IMR-90 (cell line): ENCODE results near the gene NECTIN4. TPM values are rescaled to one million over a fixed set of nuclear protein-coding genes. Genes with fewer than 3 reads are reported as not detected.

Experiments used
- ATAC-seq: fragments of 200-7000 bp; cut with Tn5 transposase; 2 replicates; pipeline ENCODE4 v1.9.1; 2020; ENCODE audit warnings: low read depth, mild to moderate bottlenecking, moderate library complexity
- BruUV-seq: library from RNA; stranded (reverse); fragments of 400-500 nt; replicated peaks from 2 replicates; lab custom pipeline; 2021; lab: Mats Ljungman, UMichigan
- CTCF ChIA-PET: fragments of 300-600 bp; formaldehyde crosslinking; extraction: SDS; loops from one replicate; lab custom pipeline; 2021; ENCODE audit warnings: antibody characterized with exemption; lab: Yijun Ruan, JAX
- POLR2A ChIA-PET: fragments of 300-600 bp; sonication (Branson Sonifier 250); formaldehyde crosslinking; loops from one replicate; lab custom pipeline; 2022; ENCODE audit warnings: antibody characterized with exemption; ENCODE audit not compliant: unreplicated experiment; lab: Charles Lee
- DNase-seq: peaks from one replicate; pipeline ENCODE4 v3.0.0; 2013
- H2AFZ ChIP-seq: replicated peaks from 2 replicates; pipeline ENCODE3; 2013; ENCODE audit warnings: low read length, mild to moderate bottlenecking; ENCODE audit not compliant: poor library complexity
- H2AK5ac ChIP-seq: 2 replicates; pipeline ENCODE4 v1.6.1; 2013; ENCODE audit warnings: low read depth, low read length, inconsistent platforms
- H2AK9ac ChIP-seq: replicated peaks from 2 replicates; pipeline ENCODE3; 2013; ENCODE audit warnings: mild to moderate bottlenecking, low read depth, low read length, moderate library complexity; ENCODE audit not compliant: poor library complexity
- H2BK120ac ChIP-seq: 2 replicates; pipeline ENCODE4 v1.6.1; 2013; ENCODE audit warnings: low read depth, low read length, inconsistent platforms
- H2BK15ac ChIP-seq: 3 replicates; pipeline ENCODE4 v1.6.1; 2013; ENCODE audit warnings: low read depth, low read length, inconsistent platforms
- H2BK20ac ChIP-seq: 2 replicates; pipeline ENCODE4 v1.6.1; 2013; ENCODE audit warnings: low read depth, mild to moderate bottlenecking, inconsistent platforms, low read length, moderate library complexity
- H2BK5ac ChIP-seq: 2 replicates; pipeline ENCODE4 v1.6.1; 2013; ENCODE audit warnings: mild to moderate bottlenecking, low read depth, low read length, inconsistent platforms; ENCODE audit not compliant: poor library complexity, severe bottlenecking
- H3K14ac ChIP-seq: replicated peaks from 2 replicates; pipeline ENCODE4 v1.6.1; 2013; ENCODE audit warnings: low read depth, low read length, inconsistent platforms
- H3K18ac ChIP-seq: 2 replicates; pipeline ENCODE4 v1.6.1; 2013; ENCODE audit warnings: low read depth, low read length, control low read depth
- H3K23ac ChIP-seq: 2 replicates; pipeline ENCODE4 v1.6.1; 2013; ENCODE audit warnings: low read depth, low read length, inconsistent platforms
- H3K27ac ChIP-seq: 2 replicates; pipeline ENCODE4 v1.5.1; 2013; ENCODE audit warnings: mild to moderate bottlenecking, control low read depth, low read length; ENCODE audit not compliant: insufficient read depth
- H3K27me3 ChIP-seq: 2 replicates; pipeline ENCODE4 v1.6.1; 2013; ENCODE audit warnings: low read length; ENCODE audit not compliant: control insufficient read depth, insufficient read depth
- H3K36me3 ChIP-seq: 2 replicates; pipeline ENCODE4 v1.6.1; 2013; ENCODE audit warnings: low read length, mixed read lengths; ENCODE audit not compliant: control insufficient read depth, insufficient read depth
- H3K4ac ChIP-seq: 2 replicates; pipeline ENCODE4 v1.6.1; 2013; ENCODE audit warnings: low read depth, low read length, inconsistent platforms
- H3K4me1 ChIP-seq: 2 replicates; pipeline ENCODE4 v1.6.1; 2013; ENCODE audit warnings: low read length, mixed read lengths; ENCODE audit not compliant: control insufficient read depth, insufficient read depth
- H3K4me2 ChIP-seq: 2 replicates; pipeline ENCODE4 v1.6.1; 2013; ENCODE audit warnings: low read depth, mild to moderate bottlenecking, control low read depth, low read length, moderate library complexity
- H3K4me3 ChIP-seq: 2 replicates; pipeline ENCODE4 v1.5.1; 2013; ENCODE audit warnings: low read depth, mild to moderate bottlenecking, control low read depth, low read length, moderate library complexity; ENCODE audit not compliant: insufficient read depth
- H3K56ac ChIP-seq: 2 replicates; pipeline ENCODE4 v1.6.1; 2013; ENCODE audit warnings: low read length, inconsistent platforms; ENCODE audit not compliant: insufficient read depth; ENCODE audit errors: extremely low read depth
- H3K79me1 ChIP-seq, 2 experiments: 2 replicates each; pipeline ENCODE4 v1.6.1; 2013; ENCODE audit warnings: low read length in 2 of 2, inconsistent platforms in 1 of 2, low read depth in 1 of 2
- H3K9ac ChIP-seq: 2 replicates; pipeline ENCODE4 v1.6.1; 2013; ENCODE audit warnings: low read depth, low read length, control low read depth
- H3K9me1 ChIP-seq: 2 replicates; pipeline ENCODE4 v1.6.1; 2013; ENCODE audit warnings: low read length, inconsistent platforms; ENCODE audit not compliant: insufficient read depth
- H3K9me3 ChIP-seq: 2 replicates; pipeline ENCODE4 v1.6.1; 2013; ENCODE audit warnings: low read length; ENCODE audit not compliant: control insufficient read depth, insufficient read depth
- H4K20me1 ChIP-seq: 2 replicates; pipeline ENCODE4 v1.6.1; 2013; ENCODE audit warnings: low read length, inconsistent platforms; ENCODE audit not compliant: insufficient read depth
- H4K5ac ChIP-seq: 2 replicates; pipeline ENCODE4 v1.6.1; 2013; ENCODE audit warnings: mild to moderate bottlenecking, low read depth, low read length, control low read depth
- H4K8ac ChIP-seq, 2 experiments: 2 replicates each; pipeline ENCODE4 v1.6.1; 2013; ENCODE audit warnings: low read depth in 2 of 2, low read length in 2 of 2, control low read depth in 1 of 2, inconsistent platforms in 1 of 2
- H4K91ac ChIP-seq: 2 replicates; pipeline ENCODE4 v1.6.1; 2013; ENCODE audit warnings: low read depth, low read length, inconsistent platforms; ENCODE audit not compliant: insufficient read depth
- BHLHE40 ChIP-seq: fragments of 150-350 bp; IDR thresholded peaks from 2 replicates; pipeline ENCODE4 v1.6.1; 2016; ENCODE audit warnings: mild to moderate bottlenecking, low read depth, low read length
- CHD1 ChIP-seq: IDR thresholded peaks from 2 replicates; pipeline ENCODE4 v1.6.1; 2012; ENCODE audit warnings: low read depth, low read length, improper control_type of control experiment
- FOS ChIP-seq: fragments of 150-350 bp; IDR thresholded peaks from 2 replicates; pipeline ENCODE4 v1.6.1; 2016; ENCODE audit warnings: low read depth, low read length
- MAFK ChIP-seq: IDR thresholded peaks from 2 replicates; pipeline ENCODE4 v1.6.1; 2012; ENCODE audit warnings: low read depth, low read length, improper control_type of control experiment
- MAZ ChIP-seq: IDR thresholded peaks from 2 replicates; pipeline ENCODE4 v1.6.1; 2012; ENCODE audit warnings: low read depth, mild to moderate bottlenecking, low read length, improper control_type of control experiment, moderate library complexity, borderline replicate concordance
- MXI1 ChIP-seq: IDR thresholded peaks from 2 replicates; pipeline ENCODE4 v1.6.1; 2012; ENCODE audit warnings: low read depth, mild to moderate bottlenecking, low read length, moderate library complexity, borderline replicate concordance
- NFE2L2 ChIP-seq: fragments of 150-350 bp; IDR thresholded peaks from 2 replicates; pipeline ENCODE4 v1.6.1; 2016; ENCODE audit warnings: low read depth, mild to moderate bottlenecking, low read length
- RAD21 ChIP-seq: IDR thresholded peaks from 2 replicates; pipeline ENCODE4 v1.6.1; 2012; ENCODE audit warnings: low read length, improper control_type of control experiment
- RCOR1 ChIP-seq: IDR thresholded peaks from 2 replicates; pipeline ENCODE4 v1.6.1; 2012; ENCODE audit warnings: mild to moderate bottlenecking, low read length, improper control_type of control experiment; ENCODE audit not compliant: insufficient replicate concordance
- RFX5 ChIP-seq: IDR thresholded peaks from 2 replicates; pipeline ENCODE4 v1.8.0; 2012; ENCODE audit warnings: low read depth, mild to moderate bottlenecking, low read length, moderate library complexity
- WGBS, 2 experiments: methylation state at CpG; one replicate each; pipeline versions ENCODE4 v1.1.5 to v1.1.7; 2013; ENCODE audit warnings: missing lambda C conversion rate in 2 of 2; ENCODE audit not compliant: insufficient read length in 1 of 2; ENCODE audit errors: extremely low coverage in 2 of 2; 5-methylcytosine and 5-hydroxymethylcytosine counted together
- dilution Hi-C: fragments of 300-500 bp; cut with HindIII; formaldehyde crosslinking; loops from one replicate; pipeline ENCODE4 v1.14.3; 2018; ENCODE audit warnings: low sequenced_read_pairs; ENCODE audit not compliant: unreplicated experiment
- in situ Hi-C: fragments of 300-500 bp; cut with MboI; formaldehyde crosslinking; loops from 3 replicates; pipeline ENCODE4 v1.14.3; 2019; ENCODE audit warnings: low sequenced_read_pairs, inconsistent platforms, mixed read lengths
- intact Hi-C: fragments of 100-400 bp; cut with micrococcal nuclease; formaldehyde crosslinking; loops from 2 replicates; pipeline ENCODE4 v1.10.0; 2022
- polyA plus RNA-seq, 3 experiments: library from polyadenylated mRNA; depleted of rRNA; stranded (reverse); fragments of >200 nt; gene quantifications; 2 replicates each; pipeline ENCODE4 v1.2.3, GENCODE V29; 2012; ENCODE audit warnings: low replicate concordance in 1 of 3
- total RNA-seq: library from RNA; depleted of rRNA; stranded (reverse); fragments of >200 nt; gene quantifications from 2 replicates; pipeline ENCODE4 v1.2.3, GENCODE V29; 2012
- TF ChIP-seq, protein P1 (sequence below): fragments of 150-350 bp; IDR thresholded peaks from 2 replicates; pipeline ENCODE4 v1.6.1; 2017; ENCODE audit warnings: mild to moderate bottlenecking, antibody characterized with exemption, low read length, low read depth
- TF ChIP-seq, protein P2 (sequence below): fragments of 150-350 bp; IDR thresholded peaks from 2 replicates; pipeline ENCODE4 v1.6.1; 2016; ENCODE audit warnings: low read depth, mild to moderate bottlenecking, low read length, moderate library complexity, borderline replicate concordance

NECTIN4 gene
- total and polyA plus RNA-seq, 2 of the 4 experiments (the other 2 are of a cell fraction), result 0.18 to 0.24 TPM

DNA sequence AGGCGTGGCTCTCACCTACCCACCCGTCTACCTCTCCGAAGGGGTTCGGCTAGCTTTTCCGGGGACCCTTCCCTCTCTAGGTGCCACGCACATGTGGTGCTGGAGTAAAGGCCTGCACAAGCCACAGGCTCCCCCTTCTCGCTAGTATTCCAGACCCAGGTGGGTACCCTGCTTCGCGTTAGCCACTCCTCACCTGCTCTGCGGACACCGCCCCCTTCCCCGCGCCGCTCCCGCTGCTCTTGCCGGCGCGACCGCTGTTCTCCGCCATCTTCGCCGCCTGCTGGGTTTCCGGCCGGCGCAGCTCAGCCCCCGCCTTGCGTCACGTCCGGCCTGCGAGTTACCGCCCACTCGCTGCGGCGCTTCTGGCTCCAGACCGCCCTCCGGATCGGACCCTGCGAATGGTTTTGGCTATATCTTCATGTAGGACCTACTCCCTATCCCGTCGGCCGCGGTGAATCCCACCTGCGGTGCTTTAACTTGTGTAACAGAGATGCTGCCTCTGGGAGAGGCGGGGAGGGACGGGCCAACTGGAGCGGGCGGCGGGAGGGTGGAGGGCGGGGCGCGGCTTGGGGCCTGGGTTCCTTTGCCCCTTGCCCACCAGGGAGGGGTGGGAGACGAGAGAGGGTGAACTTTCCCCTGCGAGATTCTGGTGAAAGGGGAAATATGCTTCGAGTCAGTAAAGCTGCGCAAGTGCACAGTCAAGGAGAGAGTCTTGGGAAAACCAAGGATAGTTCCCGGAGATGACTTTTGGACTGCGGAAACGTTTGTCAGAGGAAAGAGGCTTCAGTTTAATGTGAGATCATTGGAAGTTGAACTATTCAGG, 28.6 kb upstream of the NECTIN4 start, which contains the start of the genes NIT1 and PFDN2:
NIT1 (plus strand) TSS at position 347 of the 823 bp plus-strand sequence; CDS start at position 419, 72 bp downstream.
PFDN2 (minus strand) TSS at position 279 of the 823 bp plus-strand sequence; CDS start at position 268, 11 bp downstream.
- no TSS peak for BruUV-seq
- no peak for TF ChIP-seq RCOR1
- no peak for TF ChIP-seq CHD1
- TF ChIP-seq, protein P1, sequence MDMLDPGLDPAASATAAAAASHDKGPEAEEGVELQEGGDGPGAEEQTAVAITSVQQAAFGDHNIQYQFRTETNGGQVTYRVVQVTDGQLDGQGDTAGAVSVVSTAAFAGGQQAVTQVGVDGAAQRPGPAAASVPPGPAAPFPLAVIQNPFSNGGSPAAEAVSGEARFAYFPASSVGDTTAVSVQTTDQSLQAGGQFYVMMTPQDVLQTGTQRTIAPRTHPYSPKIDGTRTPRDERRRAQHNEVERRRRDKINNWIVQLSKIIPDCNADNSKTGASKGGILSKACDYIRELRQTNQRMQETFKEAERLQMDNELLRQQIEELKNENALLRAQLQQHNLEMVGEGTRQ, result no peak
- TF ChIP-seq MAFK, result no peak
- TF ChIP-seq, protein P2, sequence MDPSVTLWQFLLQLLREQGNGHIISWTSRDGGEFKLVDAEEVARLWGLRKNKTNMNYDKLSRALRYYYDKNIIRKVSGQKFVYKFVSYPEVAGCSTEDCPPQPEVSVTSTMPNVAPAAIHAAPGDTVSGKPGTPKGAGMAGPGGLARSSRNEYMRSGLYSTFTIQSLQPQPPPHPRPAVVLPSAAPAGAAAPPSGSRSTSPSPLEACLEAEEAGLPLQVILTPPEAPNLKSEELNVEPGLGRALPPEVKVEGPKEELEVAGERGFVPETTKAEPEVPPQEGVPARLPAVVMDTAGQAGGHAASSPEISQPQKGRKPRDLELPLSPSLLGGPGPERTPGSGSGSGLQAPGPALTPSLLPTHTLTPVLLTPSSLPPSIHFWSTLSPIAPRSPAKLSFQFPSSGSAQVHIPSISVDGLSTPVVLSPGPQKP, result no peak
- no peak for TF ChIP-seq NFE2L2
- 0 out of 2 replicates have a peak, but pooled peaks have one; percentile 2 for TF ChIP-seq RAD21
- TF ChIP-seq MAZ, result peak; percentile 86; the same call in 1 of the 2 replicates
- TF ChIP-seq FOS, result no peak
- TF ChIP-seq MXI1, result peak; percentile 78; the same call in 1 of the 2 replicates
- no peak for TF ChIP-seq RFX5
- no peak for TF ChIP-seq BHLHE40

More for the DNA sequence above, 28.6 kb upstream of the NECTIN4 start, which contains the start of the genes NIT1 and PFDN2:
- peak within 1 kb of the TSS; percentile 94 for H3K23ac ChIP-seq
- dilution Hi-C loops, result no loop called here
- H3K27ac ChIP-seq, result peak within 1 kb of the TSS; percentile 82
- 0% methylated on average over 25 of the region's 58 CpGs; no CpG with 5 or more reads in 1 of the 2 experiments for WGBS, 2 experiments
- peak within 1 kb of the TSS; percentile 95 for H3K4ac ChIP-seq
- intact Hi-C loops, result loop anchor here (1.0 kb wide), 1 partner anchor 14 kb away; the partner anchor contains the start of gene DEDD
- H3K14ac ChIP-seq, result peak within 1 kb of the TSS; percentile 94
- H2AK5ac ChIP-seq, result peak within 1 kb of the TSS; percentile 97
- H3K9me1 ChIP-seq, result peaks cover 27% of the 10 kb centered on the region
- H3K9me3 ChIP-seq, result no peaks in the 10 kb centered on the region
- peak; percentile 87 for ATAC-seq
- H3K4me2 ChIP-seq, result peak within 1 kb of the TSS; percentile 88
- peak within 1 kb of the TSS; percentile 99 for H2AK9ac ChIP-seq
- H3K4me3 ChIP-seq, result peak within 1 kb of the TSS; percentile 87
- peaks cover 33% of the 10 kb centered on the region for H3K36me3 ChIP-seq
- H3K79me1 ChIP-seq, result peaks cover 27 to 84% of the 10 kb centered on the region in 2 experiments
- peak; percentile 85 for DNase-seq
- H3K4me1 ChIP-seq, result peaks cover 16% of the 10 kb centered on the region
- H4K91ac ChIP-seq, result peak within 1 kb of the TSS; percentile 88
- H3K18ac ChIP-seq, result peak within 1 kb of the TSS; percentile 5; the same call in 1 of the 2 replicates
- peak within 1 kb of the TSS; percentile 96 for H2AFZ ChIP-seq
- H4K8ac ChIP-seq, result peak within 1 kb of the TSS; percentile 78 to 93
- POLR2A ChIA-PET, result interaction anchor here (1.4 kb wide), 1 partner anchor 15 kb away, joined by 9 read pairs; the partner anchor contains the start of gene DEDD
- H4K20me1 ChIP-seq, result peaks cover 40% of the 10 kb centered on the region
- peak within 1 kb of the TSS; percentile 90 for H3K9ac ChIP-seq
- H2BK120ac ChIP-seq, result peak within 1 kb of the TSS; percentile 66
- peak within 1 kb of the TSS; percentile 78 for H3K56ac ChIP-seq
- no peaks in the 10 kb centered on the region for H3K27me3 ChIP-seq
- CTCF ChIA-PET, result interaction anchor here (0.9 to 1.4 kb wide), 2 partner anchors 17 to 125 kb away, joined by 3 read pairs; no protein-coding TSS in a partner anchor
- peak within 1 kb of the TSS; percentile 41 for H4K5ac ChIP-seq
- peak within 1 kb of the TSS; percentile 11; the same call in 1 of the 2 replicates for H2BK20ac ChIP-seq
- H2BK15ac ChIP-seq, result no peak within 1 kb of the TSS
- in situ Hi-C loops, result no loop called here
- peak within 1 kb of the TSS; percentile 82 for H2BK5ac ChIP-seq
